Astrocyte (in vitro differentiated cells and primary cell): ENCODE results near the gene CPM.

Experiments used
- EZH2 ChIP-seq: IDR thresholded peaks from 2 replicates; pipeline ENCODE4 v1.6.1; 2012; ENCODE audit warnings: mild to moderate bottlenecking, low read length, inconsistent platforms; ENCODE audit not compliant: insufficient read depth
- TF ChIP-seq, protein P1 (sequence below): IDR thresholded peaks from 2 replicates; pipeline ENCODE4 v1.5.1; 2011; ENCODE audit warnings: low read depth, mild to moderate bottlenecking, inconsistent platforms, low read length, moderate library complexity; ENCODE audit not compliant: insufficient read depth

DNA sequence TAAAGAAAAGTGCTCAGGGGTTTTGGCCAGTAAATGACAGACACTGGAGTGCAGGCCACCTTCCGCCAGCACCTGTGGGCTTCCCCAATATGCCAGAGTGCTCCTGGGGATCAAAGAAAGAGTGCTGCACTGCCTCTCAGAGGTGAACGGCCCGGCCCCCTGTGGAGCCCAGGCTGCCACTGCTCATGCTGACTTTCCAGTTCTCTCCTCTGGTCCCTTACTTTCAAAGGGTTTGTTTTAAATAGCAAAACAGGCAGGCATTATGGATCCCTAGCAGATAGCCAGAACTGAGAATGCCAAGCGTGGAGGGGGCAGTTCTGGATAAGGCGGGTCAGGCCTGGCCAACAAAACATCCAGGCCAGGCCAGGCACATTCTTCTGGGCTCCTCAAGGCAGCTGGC, 65.4 kb downstream of the CPM start:
- TF ChIP-seq, protein P1, sequence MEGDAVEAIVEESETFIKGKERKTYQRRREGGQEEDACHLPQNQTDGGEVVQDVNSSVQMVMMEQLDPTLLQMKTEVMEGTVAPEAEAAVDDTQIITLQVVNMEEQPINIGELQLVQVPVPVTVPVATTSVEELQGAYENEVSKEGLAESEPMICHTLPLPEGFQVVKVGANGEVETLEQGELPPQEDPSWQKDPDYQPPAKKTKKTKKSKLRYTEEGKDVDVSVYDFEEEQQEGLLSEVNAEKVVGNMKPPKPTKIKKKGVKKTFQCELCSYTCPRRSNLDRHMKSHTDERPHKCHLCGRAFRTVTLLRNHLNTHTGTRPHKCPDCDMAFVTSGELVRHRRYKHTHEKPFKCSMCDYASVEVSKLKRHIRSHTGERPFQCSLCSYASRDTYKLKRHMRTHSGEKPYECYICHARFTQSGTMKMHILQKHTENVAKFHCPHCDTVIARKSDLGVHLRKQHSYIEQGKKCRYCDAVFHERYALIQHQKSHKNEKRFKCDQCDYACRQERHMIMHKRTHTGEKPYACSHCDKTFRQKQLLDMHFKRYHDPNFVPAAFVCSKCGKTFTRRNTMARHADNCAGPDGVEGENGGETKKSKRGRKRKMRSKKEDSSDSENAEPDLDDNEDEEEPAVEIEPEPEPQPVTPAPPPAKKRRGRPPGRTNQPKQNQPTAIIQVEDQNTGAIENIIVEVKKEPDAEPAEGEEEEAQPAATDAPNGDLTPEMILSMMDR = no peak
- TF ChIP-seq EZH2 = no peak
